Esophagus squamous epithelium (tissue), 4 donors: ENCODE data around the gene HS6ST2.

Experiments used
- CTCF ChIP-seq, 6 experiments: fragments of 450-650 bp in 4 of 6; fragments of 200-600 bp in 2 of 6; sonication (generic) in 2 of 6; IDR thresholded peaks; one replicate each; pipeline ENCODE4 v1.5.1; 2016 to 2019; ENCODE audit warnings: antibody characterized with exemption in 6 of 6, mild to moderate bottlenecking in 4 of 6, moderate library complexity in 4 of 6
- POLR2A ChIP-seq, 4 donors: fragments of 450-650 bp; IDR thresholded peaks; one replicate each; pipeline ENCODE4 v1.6.1; 2017; ENCODE audit warnings: antibody characterized with exemption in 4 of 4, mild to moderate bottlenecking in 4 of 4, moderate library complexity in 3 of 4

GRCh38 chrX:132590350-132591026 is 367.9 kb downstream of the HS6ST2 start:
- TF ChIP-seq CTCF (IDR thresholded peaks at IDR 0.05) = no peak
- no peak for TF ChIP-seq POLR2A (IDR thresholded peaks at IDR 0.05)
